ENCODE results near the gene GCSAML. TPM values are rescaled to one million over a fixed set of nuclear protein-coding genes. Genes with fewer than 3 reads are reported as not detected.

GCSAML gene
- total and polyA plus RNA-seq, 2 experiments from 2014 or later, result not detected

DNA sequence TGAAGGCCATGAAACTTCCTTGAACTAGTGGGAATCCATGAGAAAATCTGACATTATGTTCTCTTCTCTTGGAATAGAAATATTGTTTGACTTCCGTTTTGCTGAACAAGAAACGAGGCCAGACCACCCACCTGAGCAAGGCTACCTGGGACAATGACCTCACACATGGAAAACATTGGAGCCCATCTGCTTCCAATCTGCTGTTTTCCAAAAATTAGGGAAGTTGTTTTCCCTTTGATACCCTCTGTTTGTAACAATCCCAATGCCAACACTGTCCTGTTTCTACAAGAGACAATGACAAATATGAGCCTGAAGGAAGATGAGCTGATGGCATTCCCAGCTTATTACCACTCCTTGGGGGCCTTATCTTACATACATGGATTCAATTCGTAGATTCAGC is 42.1 kb upstream of the GCSAML start (continued):
- TF ChIP-seq, protein P1, sequence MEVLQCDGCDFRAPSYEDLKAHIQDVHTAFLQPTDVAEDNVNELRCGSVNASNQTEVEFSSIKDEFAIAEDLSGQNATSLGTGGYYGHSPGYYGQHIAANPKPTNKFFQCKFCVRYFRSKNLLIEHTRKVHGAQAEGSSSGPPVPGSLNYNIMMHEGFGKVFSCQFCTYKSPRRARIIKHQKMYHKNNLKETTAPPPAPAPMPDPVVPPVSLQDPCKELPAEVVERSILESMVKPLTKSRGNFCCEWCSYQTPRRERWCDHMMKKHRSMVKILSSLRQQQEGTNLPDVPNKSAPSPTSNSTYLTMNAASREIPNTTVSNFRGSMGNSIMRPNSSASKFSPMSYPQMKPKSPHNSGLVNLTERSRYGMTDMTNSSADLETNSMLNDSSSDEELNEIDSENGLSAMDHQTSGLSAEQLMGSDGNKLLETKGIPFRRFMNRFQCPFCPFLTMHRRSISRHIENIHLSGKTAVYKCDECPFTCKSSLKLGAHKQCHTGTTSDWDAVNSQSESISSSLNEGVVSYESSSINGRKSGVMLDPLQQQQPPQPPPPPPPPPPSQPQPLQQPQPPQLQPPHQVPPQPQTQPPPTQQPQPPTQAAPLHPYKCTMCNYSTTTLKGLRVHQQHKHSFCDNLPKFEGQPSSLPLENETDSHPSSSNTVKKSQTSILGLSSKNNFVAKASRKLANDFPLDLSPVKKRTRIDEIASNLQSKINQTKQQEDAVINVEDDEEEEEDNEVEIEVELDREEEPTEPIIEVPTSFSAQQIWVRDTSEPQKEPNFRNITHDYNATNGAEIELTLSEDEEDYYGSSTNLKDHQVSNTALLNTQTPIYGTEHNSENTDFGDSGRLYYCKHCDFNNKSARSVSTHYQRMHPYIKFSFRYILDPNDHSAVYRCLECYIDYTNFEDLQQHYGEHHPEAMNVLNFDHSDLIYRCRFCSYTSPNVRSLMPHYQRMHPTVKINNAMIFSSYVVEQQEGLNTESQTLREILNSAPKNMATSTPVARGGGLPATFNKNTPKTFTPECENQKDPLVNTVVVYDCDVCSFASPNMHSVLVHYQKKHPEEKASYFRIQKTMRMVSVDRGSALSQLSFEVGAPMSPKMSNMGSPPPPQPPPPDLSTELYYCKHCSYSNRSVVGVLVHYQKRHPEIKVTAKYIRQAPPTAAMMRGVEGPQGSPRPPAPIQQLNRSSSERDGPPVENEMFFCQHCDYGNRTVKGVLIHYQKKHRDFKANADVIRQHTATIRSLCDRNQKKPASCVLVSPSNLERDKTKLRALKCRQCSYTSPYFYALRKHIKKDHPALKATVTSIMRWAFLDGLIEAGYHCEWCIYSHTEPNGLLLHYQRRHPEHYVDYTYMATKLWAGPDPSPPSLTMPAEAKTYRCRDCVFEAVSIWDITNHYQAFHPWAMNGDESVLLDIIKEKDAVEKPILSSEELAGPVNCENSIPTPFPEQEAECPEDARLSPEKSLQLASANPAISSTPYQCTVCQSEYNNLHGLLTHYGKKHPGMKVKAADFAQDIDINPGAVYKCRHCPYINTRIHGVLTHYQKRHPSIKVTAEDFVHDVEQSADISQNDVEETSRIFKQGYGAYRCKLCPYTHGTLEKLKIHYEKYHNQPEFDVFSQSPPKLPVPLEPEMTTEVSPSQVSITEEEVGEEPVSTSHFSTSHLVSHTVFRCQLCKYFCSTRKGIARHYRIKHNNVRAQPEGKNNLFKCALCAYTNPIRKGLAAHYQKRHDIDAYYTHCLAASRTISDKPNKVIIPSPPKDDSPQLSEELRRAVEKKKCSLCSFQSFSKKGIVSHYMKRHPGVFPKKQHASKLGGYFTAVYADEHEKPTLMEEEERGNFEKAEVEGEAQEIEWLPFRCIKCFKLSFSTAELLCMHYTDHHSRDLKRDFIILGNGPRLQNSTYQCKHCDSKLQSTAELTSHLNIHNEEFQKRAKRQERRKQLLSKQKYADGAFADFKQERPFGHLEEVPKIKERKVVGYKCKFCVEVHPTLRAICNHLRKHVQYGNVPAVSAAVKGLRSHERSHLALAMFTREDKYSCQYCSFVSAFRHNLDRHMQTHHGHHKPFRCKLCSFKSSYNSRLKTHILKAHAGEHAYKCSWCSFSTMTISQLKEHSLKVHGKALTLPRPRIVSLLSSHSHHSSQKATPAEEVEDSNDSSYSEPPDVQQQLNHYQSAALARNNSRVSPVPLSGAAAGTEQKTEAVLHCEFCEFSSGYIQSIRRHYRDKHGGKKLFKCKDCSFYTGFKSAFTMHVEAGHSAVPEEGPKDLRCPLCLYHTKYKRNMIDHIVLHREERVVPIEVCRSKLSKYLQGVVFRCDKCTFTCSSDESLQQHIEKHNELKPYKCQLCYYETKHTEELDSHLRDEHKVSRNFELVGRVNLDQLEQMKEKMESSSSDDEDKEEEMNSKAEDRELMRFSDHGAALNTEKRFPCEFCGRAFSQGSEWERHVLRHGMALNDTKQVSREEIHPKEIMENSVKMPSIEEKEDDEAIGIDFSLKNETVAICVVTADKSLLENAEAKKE (CRISPR knock-in tag; IDR thresholded peaks at IDR 0.05), result no peak
- no peak for TF ChIP-seq EZH2 (IDR thresholded peaks at IDR 0.05; ENCODE audit: low read depth, unreplicated experiment)
- TF ChIP-seq EZH2phosphoT487 (IDR thresholded peaks at IDR 0.05; ENCODE audit: unreplicated experiment), result no peak
- TF ChIP-seq ZNF331 (CRISPR knock-in tag; IDR thresholded peaks at IDR 0.05; ENCODE audit: low read depth), result no peak
- TF ChIP-seq POLR2AphosphoS5 (IDR thresholded peaks at IDR 0.05; ENCODE audit: low read depth), result no peak
- TF ChIP-seq, protein P2, sequence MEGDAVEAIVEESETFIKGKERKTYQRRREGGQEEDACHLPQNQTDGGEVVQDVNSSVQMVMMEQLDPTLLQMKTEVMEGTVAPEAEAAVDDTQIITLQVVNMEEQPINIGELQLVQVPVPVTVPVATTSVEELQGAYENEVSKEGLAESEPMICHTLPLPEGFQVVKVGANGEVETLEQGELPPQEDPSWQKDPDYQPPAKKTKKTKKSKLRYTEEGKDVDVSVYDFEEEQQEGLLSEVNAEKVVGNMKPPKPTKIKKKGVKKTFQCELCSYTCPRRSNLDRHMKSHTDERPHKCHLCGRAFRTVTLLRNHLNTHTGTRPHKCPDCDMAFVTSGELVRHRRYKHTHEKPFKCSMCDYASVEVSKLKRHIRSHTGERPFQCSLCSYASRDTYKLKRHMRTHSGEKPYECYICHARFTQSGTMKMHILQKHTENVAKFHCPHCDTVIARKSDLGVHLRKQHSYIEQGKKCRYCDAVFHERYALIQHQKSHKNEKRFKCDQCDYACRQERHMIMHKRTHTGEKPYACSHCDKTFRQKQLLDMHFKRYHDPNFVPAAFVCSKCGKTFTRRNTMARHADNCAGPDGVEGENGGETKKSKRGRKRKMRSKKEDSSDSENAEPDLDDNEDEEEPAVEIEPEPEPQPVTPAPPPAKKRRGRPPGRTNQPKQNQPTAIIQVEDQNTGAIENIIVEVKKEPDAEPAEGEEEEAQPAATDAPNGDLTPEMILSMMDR (conservative IDR thresholded peaks at IDR 0.05; ENCODE audit: low read depth in 2 of 2), result no peak

DNA sequence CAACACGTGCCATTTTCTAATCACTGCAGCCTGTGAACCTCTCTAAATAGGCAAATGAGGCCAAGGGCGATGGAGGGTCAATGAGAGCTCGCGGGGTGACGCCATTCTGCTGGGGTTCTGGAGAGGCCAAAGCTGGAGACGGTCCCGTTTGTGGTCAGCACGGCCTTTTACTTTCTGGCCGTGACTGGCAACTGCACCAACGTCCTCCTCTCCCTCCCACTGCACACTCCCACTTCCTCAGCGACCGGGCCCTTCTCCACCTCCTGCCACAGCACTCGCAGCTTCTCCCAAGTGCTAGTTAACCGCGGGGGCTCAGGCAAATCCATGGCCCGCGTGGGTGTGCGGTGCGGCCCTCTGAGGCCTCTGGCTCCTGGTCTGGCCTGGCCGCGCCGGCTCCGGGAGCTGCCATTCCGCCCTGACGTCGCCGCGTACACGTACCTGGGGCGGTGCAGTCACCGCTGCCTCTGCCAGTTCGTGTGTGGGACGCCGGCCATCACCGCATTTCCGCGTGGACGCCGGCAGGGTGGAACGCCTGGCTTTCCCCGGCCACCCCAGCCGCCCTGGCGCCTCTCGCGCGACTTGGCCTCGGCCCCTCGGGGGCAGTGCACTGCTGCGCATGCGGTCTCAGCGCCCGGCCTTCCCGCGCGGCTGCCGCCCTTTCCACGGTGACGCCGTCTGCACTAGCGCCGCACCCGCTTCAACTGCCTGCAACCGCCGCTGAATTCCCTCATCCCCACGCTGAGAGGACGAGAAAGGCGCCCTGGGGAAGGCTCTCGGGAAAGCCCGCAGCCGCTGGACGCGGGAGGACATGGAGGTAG is 30.9 kb upstream of the GCSAML start:
- Histone ChIP-seq H3K36me3 (ENCODE audit: insufficient read depth) (no peaks in the 10 kb centered on the region), H3K4me3 (no peak overlapping the region), H3F3A (replicated peaks; ENCODE audit: low read depth) (no peaks in the 10 kb centered on the region), H2AFZ (peak overlapping the region; percentile 95), H3K79me2 (replicated peaks; ENCODE audit: insufficient read depth) (no peaks in the 10 kb centered on the region), H4K20me1 (replicated peaks; ENCODE audit: insufficient read depth) (no peaks in the 10 kb centered on the region), H3K27me3 (ENCODE audit: insufficient read depth) (no peaks in the 10 kb centered on the region), H3K4me2 (no peak overlapping the region), H3K4me1 (ENCODE audit: insufficient read depth) (no peaks in the 10 kb centered on the region), H3K9me2 (ENCODE audit: insufficient read depth) (0 out of 2 replicates have a peak, but pooled peaks cover 4% of the 10 kb centered on the region), H3K27ac (ENCODE audit: low read depth) (no peak overlapping the region)
- DNase-seq (ENCODE audit: low spot score) (peak; percentile 31), ATAC-seq (peak; percentile 72)
- Mint-ChIP-seq H3K4me1 (no peaks in the 10 kb centered on the region), H3K36me3 (ENCODE audit: low read depth) (peaks cover 11% of the 10 kb centered on the region; the same call in 2 of the 3 replicates), H3K27ac (no peak overlapping the region), H3K9me3 (peaks cover 40% of the 10 kb centered on the region), H3K4me3 (no peak overlapping the region), H3K27me3 (ENCODE audit: insufficient read depth, low read depth, poor library complexity) (peaks cover 1% of the 10 kb centered on the region)
- no peak for TF ChIP-seq CREB1 (CRISPR knock-in tag; IDR thresholded peaks at IDR 0.05; ENCODE audit: low read depth)
